DMS79 treated with DMSO at 0.1 percent for 48 hours (cell line): ENCODE results near the gene KRT15.
A peak's percentile ranks its signal among the peaks of the same experiment; 100 is the strongest.

Experiments
- DNase-seq: peaks from one replicate; lab custom pipeline; 2025; lab: John Stamatoyannopoulos, UW

The KRT15 gene

GRCh38 chr17:41504246-41504977 lies 14.3 kb downstream of the KRT15 start:
- DNase-seq: no peak

- DNase-seq: no peak
Observed at GRCh38 chr17:41503202-41503601, 15.5 kb downstream of the KRT15 start.

- no peak for DNase-seq
Observed at GRCh38 chr17:41500131-41500911, 18.4 kb downstream of the KRT15 start.

- no peak for DNase-seq
Observed at GRCh38 chr17:41499714-41500113, 19.0 kb downstream of the KRT15 start.

GRCh38 chr17:41498276-41498675 lies 20.4 kb downstream of the KRT15 start:
- DNase-seq: no peak

- peak; percentile 13 for DNase-seq
Observed at GRCh38 chr17:41496803-41497484, 21.7 kb downstream of the KRT15 start.

- no peak for DNase-seq
Observed at GRCh38 chr17:41494524-41494923, 24.2 kb downstream of the KRT15 start.

GRCh38 chr17:41492771-41493170 lies 25.9 kb downstream of the KRT15 start:
- peak; percentile 72 for DNase-seq

- no peak for DNase-seq
Observed at GRCh38 chr17:41492351-41492750, 26.3 kb downstream of the KRT15 start.

- no peak for DNase-seq
Observed at GRCh38 chr17:41491476-41491875, 27.2 kb downstream of the KRT15 start.

- peak; percentile 77 for DNase-seq
Observed at GRCh38 chr17:41490000-41490990, 28.4 kb downstream of the KRT15 start.

- no peak for DNase-seq
Observed at GRCh38 chr17:41489531-41489930, 29.2 kb downstream of the KRT15 start, which contains the start of gene KRT36. Gene KRT36, minus strand, starts transcription at chr17:41489910. Its CDS starts 46 bp downstream, at chr17:41489864.

- no peak for DNase-seq
Observed at GRCh38 chr17:41486809-41487530, 31.7 kb downstream of the KRT15 start.

- no peak for DNase-seq
Observed at GRCh38 chr17:41486316-41486715, 32.4 kb downstream of the KRT15 start.

- DNase-seq: no peak
Observed at GRCh38 chr17:41484920-41485904, 33.5 kb downstream of the KRT15 start.

- peak; percentile 17 for DNase-seq
Observed at GRCh38 chr17:41483991-41484826, 34.5 kb downstream of the KRT15 start.

- DNase-seq: no peak
Observed at GRCh38 chr17:41483531-41483930, 35.2 kb downstream of the KRT15 start.

GRCh38 chr17:41481036-41481435 lies 37.7 kb downstream of the KRT15 start, which contains the start of gene KRT35:
Gene KRT35, minus strand, starts transcription at chr17:41481151. Its CDS starts 54 bp downstream, at chr17:41481097.
- DNase-seq: no peak
